Activated CD8-positive, alpha-beta T cell treated with anti-CD3 and anti-CD28 coated beads for 36 hours (primary cell): ENCODE measurements around the gene NET1. TPM values are rescaled to one million over a fixed set of nuclear protein-coding genes. Genes with fewer than 3 reads are reported as not detected.

Experiments used
- ATAC-seq: fragments of 200-7000 bp; cut with Tn5 transposase; one replicate; pipeline ENCODE4 v1.10.0; 2021; ENCODE audit warnings: mild to moderate bottlenecking, moderate library complexity
- CTCF ChIA-PET: fragments of 350-600 bp; sonication (Branson Sonifier 250); formaldehyde crosslinking; loops from one replicate; lab custom pipeline; 2021; ENCODE audit warnings: antibody characterized with exemption; lab: Charles Lee
- POLR2A ChIA-PET: fragments of 350-600 bp; sonication (Branson Sonifier 250); formaldehyde crosslinking; loops from one replicate; lab custom pipeline; 2021; ENCODE audit warnings: antibody characterized with exemption; lab: Charles Lee
- DNase-seq: peaks from one replicate; pipeline ENCODE4 v3.0.0-alpha.2; 2020
- H3K27ac Mint-ChIP-seq: one replicate; pipeline ENCODE4 v1.8.0; 2021; ENCODE audit warnings: mild to moderate bottlenecking, mixed read lengths
- H3K27me3 Mint-ChIP-seq: one replicate; pipeline ENCODE4 v1.8.0; 2021; ENCODE audit warnings: mixed read lengths
- H3K36me3 Mint-ChIP-seq: one replicate; pipeline ENCODE4 v1.8.0; 2021; ENCODE audit warnings: low read depth, mixed read lengths
- H3K4me1 Mint-ChIP-seq: one replicate; pipeline ENCODE4 v1.8.0; 2021; ENCODE audit warnings: low read depth, mixed read lengths
- H3K4me3 Mint-ChIP-seq: one replicate; pipeline ENCODE4 v1.8.0; 2021; ENCODE audit warnings: mild to moderate bottlenecking, moderate library complexity, mixed read lengths
- H3K9me3 Mint-ChIP-seq: one replicate; pipeline ENCODE4 v1.8.0; 2021; ENCODE audit warnings: mixed read lengths
- intact Hi-C: fragments of 100-400 bp; cut with micrococcal nuclease; formaldehyde crosslinking; loops from one replicate; pipeline ENCODE4 v1.10.0; 2022
- total RNA-seq, 2 experiments: library from RNA; stranded (reverse); gene quantifications; one replicate each; pipeline ENCODE4 v1.2.3, GENCODE V29; 2021
- TF ChIP-seq, protein P1 (sequence below): fragments of 200-600 bp; IDR thresholded peaks from one replicate; pipeline ENCODE4 v1.8.0; 2022; ENCODE audit warnings: antibody characterized with exemption, mild to moderate bottlenecking

The NET1 gene
- total RNA-seq, 2 experiments from 2014 or later: 20.5 to 21.6 TPM

DNA sequence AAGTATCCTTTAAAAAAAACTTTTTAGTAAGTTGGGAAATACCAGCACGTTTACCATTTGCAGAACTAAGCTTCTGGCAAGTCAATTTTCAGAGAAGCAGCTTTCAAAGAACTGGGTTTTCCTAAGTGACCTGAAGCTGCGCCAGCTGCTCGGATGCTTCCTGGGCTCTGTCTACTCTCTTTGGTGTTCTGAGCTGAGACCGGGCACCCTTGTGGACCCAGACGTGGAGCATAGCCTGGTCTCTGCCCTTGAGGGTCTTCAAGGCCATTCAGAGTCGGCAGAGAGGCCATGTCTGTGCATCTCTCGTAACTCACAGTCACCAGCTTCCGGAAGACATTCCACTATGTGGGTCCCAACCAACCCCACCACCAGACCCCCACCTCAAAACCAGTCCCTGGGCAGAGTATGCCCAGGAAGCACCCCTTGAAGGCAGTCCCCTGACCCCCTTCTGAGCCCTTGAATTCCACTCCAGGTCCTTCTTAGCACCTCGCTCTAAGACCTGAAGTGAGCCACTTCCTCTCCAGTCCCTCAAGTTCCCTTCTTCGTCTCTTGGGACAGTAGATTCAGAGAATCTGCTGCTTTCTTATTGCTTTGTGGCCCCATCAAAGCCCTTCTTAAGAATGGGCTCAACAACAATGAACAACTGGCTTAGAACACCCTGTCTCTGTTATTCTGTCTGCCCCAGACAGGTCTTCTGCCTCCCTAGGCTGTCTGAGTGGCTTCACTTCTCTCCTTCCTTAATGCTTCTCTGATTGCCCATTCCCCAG is 78.5 kb downstream of the NET1 start:
- H3K4me1 Mint-ChIP-seq: peaks cover 5% of the 10 kb centered on the region
- intact Hi-C loops: no loop called here
- ChIA-PET CTCF (interaction anchor here (1.0 to 1.4 kb wide), 3 partner anchors 12 to 132 kb away, joined by 3 to 7 read pairs (median 4); no protein-coding TSS in a partner anchor), POLR2A (no interaction called here)
- no peak overlapping the region for H3K27ac Mint-ChIP-seq
- peaks cover 2% of the 10 kb centered on the region for H3K36me3 Mint-ChIP-seq
- TF ChIP-seq, protein P1, sequence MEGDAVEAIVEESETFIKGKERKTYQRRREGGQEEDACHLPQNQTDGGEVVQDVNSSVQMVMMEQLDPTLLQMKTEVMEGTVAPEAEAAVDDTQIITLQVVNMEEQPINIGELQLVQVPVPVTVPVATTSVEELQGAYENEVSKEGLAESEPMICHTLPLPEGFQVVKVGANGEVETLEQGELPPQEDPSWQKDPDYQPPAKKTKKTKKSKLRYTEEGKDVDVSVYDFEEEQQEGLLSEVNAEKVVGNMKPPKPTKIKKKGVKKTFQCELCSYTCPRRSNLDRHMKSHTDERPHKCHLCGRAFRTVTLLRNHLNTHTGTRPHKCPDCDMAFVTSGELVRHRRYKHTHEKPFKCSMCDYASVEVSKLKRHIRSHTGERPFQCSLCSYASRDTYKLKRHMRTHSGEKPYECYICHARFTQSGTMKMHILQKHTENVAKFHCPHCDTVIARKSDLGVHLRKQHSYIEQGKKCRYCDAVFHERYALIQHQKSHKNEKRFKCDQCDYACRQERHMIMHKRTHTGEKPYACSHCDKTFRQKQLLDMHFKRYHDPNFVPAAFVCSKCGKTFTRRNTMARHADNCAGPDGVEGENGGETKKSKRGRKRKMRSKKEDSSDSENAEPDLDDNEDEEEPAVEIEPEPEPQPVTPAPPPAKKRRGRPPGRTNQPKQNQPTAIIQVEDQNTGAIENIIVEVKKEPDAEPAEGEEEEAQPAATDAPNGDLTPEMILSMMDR: no peak
- DNase-seq (no peak), ATAC-seq (no peak)
- H3K9me3 Mint-ChIP-seq: peaks cover 7% of the 10 kb centered on the region
- H3K27me3 Mint-ChIP-seq: no peaks in the 10 kb centered on the region
- no peak overlapping the region for H3K4me3 Mint-ChIP-seq

DNA sequence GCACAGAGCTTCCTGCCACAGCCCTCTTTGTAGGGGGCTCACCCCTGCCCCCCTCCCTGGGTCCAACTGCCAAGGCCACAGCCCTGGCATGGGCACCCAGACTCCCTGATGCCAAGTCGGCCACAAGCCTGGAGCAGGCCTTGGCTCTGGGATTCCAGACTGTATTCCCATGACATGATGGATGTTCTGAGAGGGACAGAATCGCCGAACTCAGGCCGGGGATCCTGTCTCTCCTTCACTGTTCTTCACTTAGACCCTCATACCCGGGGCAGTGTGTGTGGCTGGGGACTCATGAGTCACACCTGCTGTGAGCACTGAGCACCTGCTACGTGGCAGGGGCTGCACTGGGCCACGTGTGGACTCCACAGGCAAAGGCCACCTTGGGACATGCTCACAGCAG is 79.1 kb downstream of the NET1 start:
- H3K4me1 Mint-ChIP-seq: peaks cover 5% of the 10 kb centered on the region
- H3K9me3 Mint-ChIP-seq: peaks cover 7% of the 10 kb centered on the region
- intact Hi-C loops: no loop called here
- H3K27me3 Mint-ChIP-seq: no peaks in the 10 kb centered on the region
- H3K4me3 Mint-ChIP-seq: no peak overlapping the region
- POLR2A ChIA-PET: no interaction called here
- peaks cover 2% of the 10 kb centered on the region for H3K36me3 Mint-ChIP-seq
- TF ChIP-seq, protein P1: no peak
- H3K27ac Mint-ChIP-seq: no peak overlapping the region
- CTCF ChIA-PET: no interaction called here
- DNase-seq (no peak), ATAC-seq (no peak)

DNA sequence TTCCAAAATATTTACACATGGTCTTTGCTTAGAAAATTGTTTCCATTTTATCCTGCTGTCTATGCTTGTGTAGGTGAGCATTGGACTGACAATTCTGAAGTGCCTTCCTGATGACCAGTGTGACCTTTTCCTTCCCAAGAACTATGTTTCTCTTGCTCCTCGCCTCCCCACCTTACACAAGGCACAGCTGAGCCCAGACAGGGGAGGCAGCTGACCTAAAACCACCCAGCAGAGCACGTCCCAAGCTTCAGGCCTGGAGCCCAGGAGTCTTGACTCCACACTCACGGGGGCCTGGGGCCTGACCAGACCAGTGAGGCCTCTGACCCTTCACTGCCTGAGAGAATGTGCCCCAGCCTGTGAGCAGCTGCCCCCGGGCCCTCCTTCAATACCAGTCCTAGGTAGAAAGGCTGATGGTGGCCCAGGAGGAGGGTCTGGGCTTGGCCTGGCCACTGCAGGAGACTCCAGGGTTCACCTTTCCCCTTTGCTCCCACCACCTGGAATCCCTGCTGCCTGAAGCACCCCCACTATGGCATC is 80.0 kb downstream of the NET1 start:
- intact Hi-C loops: no loop called here
- H3K27me3 Mint-ChIP-seq: no peaks in the 10 kb centered on the region
- H3K27ac Mint-ChIP-seq: no peak overlapping the region
- DNase-seq (no peak), ATAC-seq (no peak)
- CTCF ChIA-PET: no interaction called here
- H3K9me3 Mint-ChIP-seq: peaks cover 7% of the 10 kb centered on the region
- peaks cover 2% of the 10 kb centered on the region for H3K36me3 Mint-ChIP-seq
- TF ChIP-seq, protein P1: no peak
- peaks cover 5% of the 10 kb centered on the region for H3K4me1 Mint-ChIP-seq
- POLR2A ChIA-PET: no interaction called here
- no peak overlapping the region for H3K4me3 Mint-ChIP-seq

DNA sequence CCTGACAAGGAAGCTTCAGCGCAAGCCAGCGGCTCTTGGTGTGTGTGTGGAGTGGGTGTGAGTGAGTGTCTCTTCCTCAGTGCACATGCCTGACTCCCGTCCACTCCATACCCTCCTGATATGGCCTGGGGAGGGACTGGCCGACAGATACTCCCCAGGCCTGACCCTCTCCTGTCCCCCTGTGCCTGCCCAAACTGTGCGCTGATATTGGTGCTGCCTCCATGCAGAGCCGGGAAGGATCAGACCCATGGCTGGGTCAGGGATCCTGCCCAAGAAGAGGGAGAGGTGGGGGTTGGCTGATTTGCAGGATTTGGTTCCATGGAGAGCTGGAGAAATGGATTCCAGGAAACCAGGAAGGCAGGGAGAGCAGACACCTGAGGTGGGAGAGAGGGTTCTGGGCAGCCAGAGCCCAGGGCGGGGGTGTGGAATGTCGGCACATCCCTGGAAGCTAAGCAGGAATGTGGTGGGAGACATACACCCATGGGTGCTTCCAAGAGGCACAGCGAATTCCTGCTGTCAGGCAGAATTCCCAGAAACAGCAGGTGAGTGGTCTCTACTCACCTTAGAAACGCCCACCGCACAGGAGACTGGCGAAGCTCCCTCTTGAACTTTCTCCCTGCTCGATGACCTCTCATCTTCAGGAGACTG is 80.7 kb downstream of the NET1 start:
- intact Hi-C loops: no loop called here
- TF ChIP-seq, protein P1: no peak
- CTCF ChIA-PET: no interaction called here
- Mint-ChIP-seq H3K27ac (no peak overlapping the region), H3K4me3 (no peak overlapping the region), H3K27me3 (no peaks in the 10 kb centered on the region), H3K36me3 (peaks cover 2% of the 10 kb centered on the region), H3K4me1 (peaks cover 5% of the 10 kb centered on the region), H3K9me3 (peaks cover 7% of the 10 kb centered on the region)
- no peak for DNase-seq
- ATAC-seq: no peak
- POLR2A ChIA-PET: no interaction called here

DNA sequence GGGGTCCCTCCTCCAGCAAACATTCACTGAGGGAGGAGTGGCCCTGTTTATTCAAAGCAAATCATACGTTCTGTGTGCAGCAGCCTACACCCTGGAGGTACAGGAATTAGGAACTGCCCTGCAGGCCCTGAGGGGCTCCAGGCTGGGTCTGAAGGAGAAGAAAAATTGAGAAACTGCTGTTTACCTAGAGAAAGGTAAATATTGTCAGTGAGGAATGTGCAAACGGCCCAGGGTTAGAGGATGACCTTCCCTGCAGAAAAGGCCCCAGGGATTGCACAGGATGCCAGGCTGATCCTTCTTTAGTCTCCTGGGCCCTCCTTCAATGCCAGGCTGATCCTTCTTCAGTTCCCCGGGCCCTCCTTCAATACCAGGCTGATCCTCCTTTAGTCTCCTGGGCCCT is 81.3 kb downstream of the NET1 start:
- ChIA-PET POLR2A (no interaction called here), CTCF (no interaction called here)
- Mint-ChIP-seq H3K4me3 (no peak overlapping the region), H3K36me3 (peaks cover 2% of the 10 kb centered on the region), H3K9me3 (peaks cover 7% of the 10 kb centered on the region), H3K27me3 (no peaks in the 10 kb centered on the region), H3K4me1 (peaks cover 5% of the 10 kb centered on the region), H3K27ac (no peak overlapping the region)
- DNase-seq (no peak), ATAC-seq (no peak)
- intact Hi-C loops: no loop called here
- TF ChIP-seq, protein P1: no peak
